H1 (cell line): ENCODE measurements around the gene ZFAND6. TPM values are rescaled to one million over a fixed set of nuclear protein-coding genes. Genes with fewer than 3 reads are reported as not detected.

Source experiments
- CTCF ChIA-PET: fragments of 300-600 bp; sonication (Branson Sonifier 250); formaldehyde crosslinking; loops from one replicate; lab custom pipeline; 2021; ENCODE audit not compliant: partially characterized antibody; lab: Charles Lee
- POLR2A ChIA-PET: fragments of 300-600 bp; sonication (Branson Sonifier 250); formaldehyde crosslinking; loops from one replicate; lab custom pipeline; 2021; ENCODE audit warnings: inconsistent platforms; ENCODE audit not compliant: partially characterized antibody; lab: Charles Lee
- DNase-seq, 2 experiments: peaks; one replicate each; pipeline versions ENCODE4 v3.0.0 to v3.0.0-alpha.2; 2010 to 2022; ENCODE audit warnings: low spot score in 2 of 2, low read depth in 1 of 2, mixed read lengths in 1 of 2
- FAIRE-seq: peaks from 2 replicates; lab custom pipeline; 2011; peaks lifted over from hg19 to GRCh38; lab: Jason Lieb, UNC
- H2AFZ ChIP-seq: 2 replicates; pipeline ENCODE4 v1.8.1; 2012; ENCODE audit warnings: low read length, inconsistent platforms
- H2AK5ac ChIP-seq: 2 replicates; pipeline ENCODE4 v1.6.1; 2013; ENCODE audit warnings: low read depth, low read length
- H2BK120ac ChIP-seq: replicated peaks from 2 replicates; pipeline ENCODE3; 2013; ENCODE audit warnings: low read depth, low read length, inconsistent platforms
- H2BK12ac ChIP-seq: 2 replicates; pipeline ENCODE4 v1.6.1; 2013; ENCODE audit warnings: low read depth, low read length
- H2BK15ac ChIP-seq: 2 replicates; pipeline ENCODE4 v1.6.1; 2013; ENCODE audit warnings: low read length
- H2BK20ac ChIP-seq: 2 replicates; pipeline ENCODE4 v1.6.1; 2013; ENCODE audit warnings: low read length
- H2BK5ac ChIP-seq: 2 replicates; pipeline ENCODE4 v1.6.1; 2013; ENCODE audit warnings: low read depth, low read length
- H3K14ac ChIP-seq: 2 replicates; pipeline ENCODE4 v1.6.1; 2013; ENCODE audit warnings: inconsistent platforms; ENCODE audit not compliant: insufficient read length
- H3K18ac ChIP-seq: 2 replicates; pipeline ENCODE4 v1.6.1; 2013; ENCODE audit warnings: low read length; ENCODE audit errors: extremely low read depth
- H3K23ac ChIP-seq: 2 replicates; pipeline ENCODE4 v1.6.1; 2013; ENCODE audit warnings: inconsistent platforms; ENCODE audit not compliant: insufficient read length
- H3K23me2 ChIP-seq: 2 replicates; pipeline ENCODE4 v1.6.1; 2013; ENCODE audit warnings: low read depth, low read length
- H3K27ac ChIP-seq: 2 replicates; pipeline ENCODE4 v1.6.1; 2011; ENCODE audit warnings: low read depth, low read length, inconsistent platforms
- H3K27me3 ChIP-seq, 4 experiments: replicated peaks in 1 of 4; 1 replicate in 1 of 4; 2 replicates in 3 of 4; pipeline versions ENCODE4 v1.6.1 to v1.8.1; 2011 to 2013; ENCODE audit warnings: low read length in 3 of 4, mild to moderate bottlenecking in 3 of 4, inconsistent platforms in 2 of 4, mixed read lengths in 2 of 4, moderate library complexity in 1 of 4; ENCODE audit not compliant: control insufficient read depth in 3 of 4, insufficient read depth in 3 of 4; ENCODE audit errors: extremely low read depth in 1 of 4
- H3K36me3 ChIP-seq, 4 experiments: 2 replicates each; pipeline versions ENCODE4 v1.6.1 to v1.8.1; 2011 to 2013; ENCODE audit warnings: mild to moderate bottlenecking in 4 of 4, low read length in 3 of 4, moderate library complexity in 2 of 4, control low read depth in 1 of 4, inconsistent platforms in 1 of 4; ENCODE audit not compliant: insufficient read depth in 4 of 4, control insufficient read depth in 2 of 4
- H3K4ac ChIP-seq: replicated peaks from 2 replicates; pipeline ENCODE3; 2013; ENCODE audit warnings: low read length, low read depth, mixed read lengths, inconsistent platforms; ENCODE audit not compliant: insufficient read length
- H3K4me1 ChIP-seq, 4 experiments: replicated peaks in 1 of 4; 1 replicate in 1 of 4; 2 replicates in 3 of 4; pipeline versions ENCODE4 v1.6.1 to v1.8.1; 2011 to 2013; ENCODE audit warnings: low read length in 3 of 4, inconsistent platforms in 2 of 4, mixed read lengths in 1 of 4; ENCODE audit not compliant: insufficient read depth in 4 of 4, control insufficient read depth in 3 of 4
- H3K4me2 ChIP-seq, 2 experiments: 2 replicates each; pipeline versions ENCODE4 v1.6.1 to v1.8.1; 2011 to 2013; ENCODE audit warnings: low read depth in 2 of 2, low read length in 2 of 2, control low read depth in 1 of 2, inconsistent platforms in 1 of 2, mild to moderate bottlenecking in 1 of 2; ENCODE audit not compliant: insufficient read depth in 1 of 2
- H3K4me3 ChIP-seq, 4 experiments: fragments of 200-600, 300-600 bp in 1 of 4; sonication (generic), shearing (Covaris generic), sonication (Bioruptor Twin) in 1 of 4; 2 replicates each; pipeline versions ENCODE4 v1.5.1 to v1.8.1; 2011 to 2016; ENCODE audit warnings: low read length in 4 of 4, low read depth in 3 of 4, control low read depth in 2 of 4, inconsistent platforms in 2 of 4, mild to moderate bottlenecking in 2 of 4, mixed read lengths in 1 of 4, moderate library complexity in 1 of 4; ENCODE audit not compliant: insufficient read depth in 2 of 4; ENCODE audit errors: extremely low read depth in 1 of 4
- H3K56ac ChIP-seq: replicated peaks from 2 replicates; pipeline ENCODE3; 2013; ENCODE audit warnings: low read depth, mild to moderate bottlenecking, mixed read lengths, low read length, inconsistent platforms; ENCODE audit not compliant: insufficient read length
- H3K79me1 ChIP-seq: 2 replicates; pipeline ENCODE4 v1.6.1; 2013; ENCODE audit warnings: low read depth, low read length, control low read depth
- H3K79me2 ChIP-seq, 2 experiments: 2 replicates each; pipeline versions ENCODE4 v1.6.1 to v1.8.1; 2012 to 2013; ENCODE audit warnings: low read length in 2 of 2, mild to moderate bottlenecking in 2 of 2, inconsistent platforms in 1 of 2; ENCODE audit not compliant: insufficient read depth in 2 of 2, control insufficient read depth in 1 of 2
- H3K9ac ChIP-seq, 4 experiments: replicated peaks in 1 of 4; 1 replicate in 1 of 4; 2 replicates in 3 of 4; pipeline versions ENCODE4 v1.6.1 to v1.8.1; 2011 to 2013; ENCODE audit warnings: low read depth in 3 of 4, low read length in 3 of 4, control low read depth in 2 of 4, mild to moderate bottlenecking in 2 of 4, moderate library complexity in 2 of 4, inconsistent platforms in 1 of 4; ENCODE audit errors: extremely low read depth in 1 of 4
- H3K9me3 ChIP-seq, 2 experiments: 2 replicates each; pipeline versions ENCODE4 v1.6.1 to v1.8.1; 2012 to 2013; ENCODE audit warnings: mild to moderate bottlenecking in 2 of 2, moderate library complexity in 2 of 2, control low read depth in 1 of 2, inconsistent platforms in 1 of 2, low read depth in 1 of 2, low read length in 1 of 2, mixed read lengths in 1 of 2; ENCODE audit not compliant: insufficient read depth in 2 of 2
- H4K20me1 ChIP-seq, 2 experiments: replicated peaks in 1 of 2; 2 replicates each; pipeline versions ENCODE3 to v1.8.1; 2011 to 2013; ENCODE audit warnings: inconsistent platforms in 2 of 2, low read length in 2 of 2, mild to moderate bottlenecking in 1 of 2; ENCODE audit not compliant: insufficient read depth in 2 of 2, control insufficient read depth in 1 of 2
- H4K5ac ChIP-seq: 2 replicates; pipeline ENCODE4 v1.6.1; 2013; ENCODE audit warnings: low read length, low read depth, mixed read lengths, inconsistent platforms; ENCODE audit not compliant: insufficient read length
- H4K8ac ChIP-seq: 2 replicates; pipeline ENCODE4 v1.8.0; 2013; ENCODE audit warnings: mild to moderate bottlenecking, moderate library complexity, low read length, inconsistent platforms; ENCODE audit not compliant: insufficient read depth; ENCODE audit errors: extremely low read depth
- H4K91ac ChIP-seq: replicated peaks from 2 replicates; pipeline ENCODE3; 2013; ENCODE audit warnings: low read length, mixed read lengths, inconsistent platforms; ENCODE audit not compliant: insufficient read length
- POLR2AphosphoS5 ChIP-seq: IDR thresholded peaks from 2 replicates; pipeline ENCODE4 v1.6.1; 2011; ENCODE audit warnings: low read depth, low read length
- RBBP5 ChIP-seq: IDR thresholded peaks from 2 replicates; pipeline ENCODE4 v1.7.1; 2012; ENCODE audit warnings: low read depth, mild to moderate bottlenecking, inconsistent platforms, low read length, moderate library complexity, borderline replicate concordance
- TBP ChIP-seq: IDR thresholded peaks from 2 replicates; pipeline ENCODE4 v1.6.1; 2011; ENCODE audit warnings: low read depth, low read length, improper control_type of control experiment
- WGBS, 2 experiments: shearing (Covaris generic) in 1 of 2; methylation state at CpG; one replicate each; pipeline versions ENCODE4 v1.1.6 to v1.1.7; 2013 to 2015; ENCODE audit warnings: low lambda C conversion rate in 2 of 2, mixed read lengths in 2 of 2, inconsistent platforms in 1 of 2, low coverage in 1 of 2, missing lambda C conversion rate in 1 of 2; ENCODE audit not compliant: insufficient replicate concordance in 2 of 2, insufficient coverage in 1 of 2, insufficient read length in 1 of 2; ENCODE audit errors: extremely low coverage in 1 of 2, missing lambda C conversion rate in 1 of 2; 5-methylcytosine and 5-hydroxymethylcytosine counted together
- polyA plus RNA-seq, 7 experiments: library from polyadenylated mRNA; depleted of rRNA in 3 of 7; stranded (reverse) in 5 of 7; unstranded in 2 of 7; fragments of >200 nt in 5 of 7; fragments of 200-250 nt in 2 of 7; gene quantifications; 1 replicate in 5 of 7; 2 replicates in 1 of 7; 4 replicates in 1 of 7; pipeline versions ENCODE4 v1.2.1 to v1.2.3, GENCODE V29; 2011 to 2013; ENCODE audit warnings: missing spikeins in 2 of 7, mixed read lengths in 2 of 7
- total RNA-seq: library from RNA; stranded (reverse); fragmentation: NEBNext Ultra II Directional; extraction: Animal tissue kit (Norgen Biotek cat#: 25700); gene quantifications from 2 replicates; pipeline ENCODE4 v1.2.1, GENCODE V29; 2021

Gene ZFAND6
- total and polyA plus RNA-seq, 2 of the 8 experiments (the other 6 are each of a cell fraction or from before 2014, with no cell fraction given), result 136 to 237 TPM

DNA sequence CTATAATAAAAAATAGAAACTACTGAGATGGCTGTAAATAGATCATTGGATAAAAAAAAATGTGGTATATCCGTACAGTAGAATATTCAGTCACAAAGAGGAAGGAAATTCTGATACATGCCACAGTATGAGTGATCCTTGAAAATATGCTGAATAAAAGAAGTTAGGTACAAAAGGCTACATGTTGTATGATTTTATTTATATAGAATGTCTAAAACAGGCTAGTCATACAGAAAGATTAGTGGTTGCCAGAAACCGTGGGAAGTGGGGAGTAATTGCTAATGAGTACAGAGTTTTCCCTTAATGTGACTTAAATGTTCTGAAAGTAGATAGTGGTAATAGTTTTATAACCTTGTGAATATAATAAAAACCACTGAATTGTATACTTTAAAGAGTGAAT lies 68.4 kb downstream of the ZFAND6 start:
- no peak overlapping the region for H4K91ac ChIP-seq
- H2BK15ac ChIP-seq, result no peak overlapping the region
- TF ChIP-seq POLR2AphosphoS5, result no peak
- no peak for TF ChIP-seq TBP
- no peak for TF ChIP-seq RBBP5
- TF ChIP-seq, all 59 proteins: peak for 0
- ChIA-PET CTCF (interaction anchor here (0.6 to 1.8 kb wide), 3 partner anchors 18 to 45 kb away, joined by 3 to 4 read pairs (median 4); no protein-coding TSS in a partner anchor), POLR2A (no interaction called here)
- no peak overlapping the region for H2AFZ ChIP-seq
- no peaks in the 10 kb centered on the region for H4K20me1 ChIP-seq
- H2BK120ac ChIP-seq, result no peak overlapping the region
- peaks cover 4 to 39% (median 16%) of the 10 kb centered on the region in 4 experiments; a peak in 7 of 8 replicates for H3K36me3 ChIP-seq
- H2AK5ac ChIP-seq, result no peak overlapping the region
- no peak overlapping the region for H3K56ac ChIP-seq
- H3K79me1 ChIP-seq, result no peaks in the 10 kb centered on the region
- DNase-seq (no peak), FAIRE-seq (no peak)
- no peak overlapping the region for H3K4ac ChIP-seq
- no peak overlapping the region for H3K27ac ChIP-seq
- H3K9me3 ChIP-seq, result no peaks in the 10 kb centered on the region
- no peak overlapping the region for H3K9ac ChIP-seq
- no peak overlapping the region for H4K5ac ChIP-seq
- no peaks in the 10 kb centered on the region for H3K23me2 ChIP-seq
- no peak overlapping the region for H2BK12ac ChIP-seq
- H2BK20ac ChIP-seq, result no peak overlapping the region
- no peak overlapping the region for H2BK5ac ChIP-seq
- H4K8ac ChIP-seq, result no peak overlapping the region
- no peaks in the 10 kb centered on the region for H3K4me1 ChIP-seq
- no peak overlapping the region for H3K14ac ChIP-seq
- H3K23ac ChIP-seq, result no peak overlapping the region
- H3K27me3 ChIP-seq, result no peaks in the 10 kb centered on the region
- 91% methylated on average over 2 of the region's 2 CpGs; no CpG with 5 or more reads in 1 of the 2 experiments for WGBS, 2 experiments
- no peak overlapping the region for H3K4me2 ChIP-seq
- no peak overlapping the region for H3K18ac ChIP-seq
- no peak overlapping the region for H3K4me3 ChIP-seq
- no peaks in the 10 kb centered on the region for H3K79me2 ChIP-seq
